PFSK-1 (cell line): ENCODE results near the gene HELQ.

Experiments used
- POLR2AphosphoS5 ChIP-seq: IDR thresholded peaks from 2 replicates; pipeline ENCODE4 v1.6.1; 2012; ENCODE audit warnings: low read depth, mild to moderate bottlenecking, control low read depth, low read length, moderate library complexity
- REST ChIP-seq, 2 experiments: IDR thresholded peaks; 2 replicates each; pipeline versions ENCODE4 v1.6.1 to v1.8.0; 2011 to 2012; ENCODE audit warnings: low read depth in 2 of 2, low read length in 2 of 2, control low read depth in 1 of 2, inconsistent platforms in 1 of 2, mild to moderate bottlenecking in 1 of 2, moderate library complexity in 1 of 2; ENCODE audit not compliant: insufficient read depth in 1 of 2
- SIN3A ChIP-seq: IDR thresholded peaks from 2 replicates; pipeline ENCODE4 v1.6.1; 2012; ENCODE audit warnings: mild to moderate bottlenecking, low read length, moderate library complexity, borderline replicate concordance; ENCODE audit not compliant: insufficient read depth

- no peak for TF ChIP-seq SIN3A
- no peak for TF ChIP-seq REST (IDR thresholded peaks at IDR 0.05; ENCODE audit: insufficient read depth in 1 of 2, low read depth in 2 of 2, low read length in 2 of 2)
- no peak for TF ChIP-seq POLR2AphosphoS5
Observed at GRCh38 chr4:83371936-83372335, 83.7 kb downstream of the HELQ start.
